ENCODE results near the gene CHPF.

CHPF gene

DNA sequence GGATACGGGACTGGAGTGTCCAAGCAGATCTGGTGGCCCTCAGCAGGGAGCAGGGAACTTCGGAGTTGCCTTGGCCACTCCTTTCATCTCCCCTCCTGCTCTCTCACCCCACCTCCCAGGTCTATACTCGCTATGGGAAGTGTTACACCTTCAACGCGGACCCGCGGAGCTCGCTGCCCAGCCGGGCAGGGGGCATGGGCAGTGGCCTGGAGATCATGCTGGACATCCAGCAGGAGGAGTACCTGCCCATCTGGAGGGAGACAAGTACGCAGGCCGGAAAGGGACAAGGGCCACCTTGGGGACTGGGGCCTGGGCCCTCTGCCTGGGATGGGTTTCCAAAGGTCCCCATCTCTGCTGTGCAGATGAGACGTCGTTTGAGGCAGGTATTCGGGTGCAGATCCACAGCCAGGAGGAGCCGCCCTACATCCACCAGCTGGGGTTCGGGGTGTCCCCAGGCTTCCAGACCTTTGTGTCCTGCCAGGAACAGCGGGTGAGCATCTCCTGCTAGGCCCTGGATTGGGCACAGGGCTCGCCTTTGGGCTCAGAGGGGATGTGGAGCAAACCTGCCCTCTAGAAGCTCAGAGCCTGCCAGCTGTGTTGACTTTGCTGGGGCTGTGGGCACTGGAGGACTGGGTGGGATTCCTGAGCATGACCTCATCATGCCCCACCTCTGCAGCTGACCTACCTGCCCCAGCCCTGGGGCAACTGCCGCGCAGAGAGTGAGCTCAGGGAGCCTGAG is 11.8 kb downstream of the CHPF start:
- no peak for DNase-seq (ENCODE audit: low read depth)

DNA sequence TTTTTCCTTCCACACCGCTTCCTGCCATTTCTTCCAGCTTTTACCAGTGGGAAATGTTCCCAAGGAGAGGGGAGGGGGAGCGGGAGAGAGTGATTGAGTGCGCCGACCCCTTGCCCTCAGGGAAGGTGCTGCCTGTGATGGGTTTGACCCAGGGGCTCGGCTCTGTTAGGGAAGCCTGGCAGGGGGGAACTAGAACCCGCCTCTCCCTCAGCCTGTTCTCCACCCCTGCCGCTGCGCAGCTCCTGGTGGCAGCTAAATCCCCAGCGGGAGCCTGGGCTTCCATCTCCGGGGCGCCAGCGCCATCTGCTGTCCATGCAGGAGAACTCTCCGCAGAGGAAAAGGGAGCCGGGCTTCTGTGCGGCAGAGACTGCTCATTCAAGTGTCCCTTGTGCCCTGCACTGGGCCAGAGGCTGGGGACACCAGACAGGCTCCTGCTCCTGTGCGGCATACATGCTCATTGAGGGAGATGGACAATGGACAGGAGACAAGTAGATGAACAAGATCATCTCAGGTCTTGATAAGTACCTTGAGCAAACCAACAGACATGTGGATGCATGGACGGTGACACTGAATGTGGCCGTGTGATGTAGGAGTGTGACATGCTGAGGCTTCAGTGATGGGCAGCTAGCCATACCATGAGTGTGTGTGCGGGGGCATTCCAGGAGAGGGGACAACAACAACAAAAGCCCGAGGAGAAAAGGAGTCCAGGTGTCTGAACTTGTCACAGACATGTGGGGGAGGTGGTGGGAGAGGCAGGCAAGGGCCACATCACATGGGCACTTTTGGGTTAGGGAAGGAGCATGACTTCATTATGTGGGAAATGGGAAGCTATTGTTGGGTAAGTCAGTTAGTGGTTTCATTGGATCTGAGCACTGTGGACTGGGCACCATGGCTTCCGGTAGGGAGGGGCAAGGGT is 13.3 kb downstream of the CHPF start:
- DNase-seq (ENCODE audit: low read depth) = peak; percentile 68

- no peak for DNase-seq (ENCODE audit: low read depth)
Observed at GRCh38 chr2:219527472-219527871, 16.1 kb downstream of the CHPF start.

DNA sequence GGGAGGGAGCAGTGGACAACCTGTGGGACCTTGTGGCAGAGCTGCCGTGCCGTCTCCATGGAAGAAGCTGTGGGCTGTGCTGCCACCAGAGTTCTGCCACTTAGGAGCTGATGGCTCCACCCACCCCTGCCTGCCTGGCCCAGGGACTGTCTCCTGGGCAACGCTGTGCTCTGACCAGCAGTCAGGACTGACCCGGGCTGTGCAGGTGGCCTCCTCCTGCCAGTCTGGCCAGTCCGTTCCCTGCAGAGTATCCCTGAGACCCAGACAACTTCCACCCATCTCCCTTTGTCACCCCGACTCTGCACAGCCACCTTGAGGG is 16.6 kb downstream of the CHPF start:
- no peak for DNase-seq (ENCODE audit: low read depth)

- no peak for DNase-seq (ENCODE audit: low read depth)
Observed at GRCh38 chr2:219526320-219527075, 17.1 kb downstream of the CHPF start.

- peak; percentile 86 for DNase-seq (ENCODE audit: low read depth)
Observed at GRCh38 chr2:219525533-219526232, 17.9 kb downstream of the CHPF start.

GRCh38 chr2:219524817-219525216 is 18.8 kb downstream of the CHPF start:
- no peak for DNase-seq (ENCODE audit: low read depth)

DNA sequence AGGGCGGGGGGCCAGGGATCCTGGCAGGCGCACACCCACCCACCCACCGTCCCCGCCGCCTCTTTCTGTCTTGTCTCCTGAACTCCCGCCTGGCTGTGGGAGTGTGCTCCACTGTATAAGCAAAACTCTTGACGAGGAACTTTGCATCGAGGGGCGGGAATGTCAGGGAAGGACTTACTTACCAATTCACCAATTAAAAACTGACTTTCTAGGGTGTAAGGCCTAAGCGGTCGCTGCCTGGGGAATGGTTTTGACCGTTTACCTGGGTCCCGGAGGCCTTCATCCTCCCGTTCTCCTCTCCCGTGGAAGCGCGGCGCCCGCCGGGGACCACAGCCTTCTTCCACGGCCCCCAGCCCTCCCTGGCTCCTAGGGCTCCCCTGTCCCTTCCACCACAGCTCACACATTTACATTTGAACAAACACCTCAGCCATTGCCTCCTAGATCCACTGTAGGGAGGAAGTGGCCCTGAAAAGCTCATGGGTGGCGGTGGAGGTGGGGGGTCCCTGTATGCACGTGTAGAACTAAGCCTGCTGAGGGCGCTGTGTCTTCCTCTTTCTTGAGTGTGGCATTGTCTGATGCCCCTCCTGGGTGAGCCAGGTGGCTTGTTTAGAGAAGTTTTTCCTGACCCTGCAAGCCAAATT is 20.5 kb downstream of the CHPF start:
- peak; percentile 41 for DNase-seq (ENCODE audit: low read depth)

DNA sequence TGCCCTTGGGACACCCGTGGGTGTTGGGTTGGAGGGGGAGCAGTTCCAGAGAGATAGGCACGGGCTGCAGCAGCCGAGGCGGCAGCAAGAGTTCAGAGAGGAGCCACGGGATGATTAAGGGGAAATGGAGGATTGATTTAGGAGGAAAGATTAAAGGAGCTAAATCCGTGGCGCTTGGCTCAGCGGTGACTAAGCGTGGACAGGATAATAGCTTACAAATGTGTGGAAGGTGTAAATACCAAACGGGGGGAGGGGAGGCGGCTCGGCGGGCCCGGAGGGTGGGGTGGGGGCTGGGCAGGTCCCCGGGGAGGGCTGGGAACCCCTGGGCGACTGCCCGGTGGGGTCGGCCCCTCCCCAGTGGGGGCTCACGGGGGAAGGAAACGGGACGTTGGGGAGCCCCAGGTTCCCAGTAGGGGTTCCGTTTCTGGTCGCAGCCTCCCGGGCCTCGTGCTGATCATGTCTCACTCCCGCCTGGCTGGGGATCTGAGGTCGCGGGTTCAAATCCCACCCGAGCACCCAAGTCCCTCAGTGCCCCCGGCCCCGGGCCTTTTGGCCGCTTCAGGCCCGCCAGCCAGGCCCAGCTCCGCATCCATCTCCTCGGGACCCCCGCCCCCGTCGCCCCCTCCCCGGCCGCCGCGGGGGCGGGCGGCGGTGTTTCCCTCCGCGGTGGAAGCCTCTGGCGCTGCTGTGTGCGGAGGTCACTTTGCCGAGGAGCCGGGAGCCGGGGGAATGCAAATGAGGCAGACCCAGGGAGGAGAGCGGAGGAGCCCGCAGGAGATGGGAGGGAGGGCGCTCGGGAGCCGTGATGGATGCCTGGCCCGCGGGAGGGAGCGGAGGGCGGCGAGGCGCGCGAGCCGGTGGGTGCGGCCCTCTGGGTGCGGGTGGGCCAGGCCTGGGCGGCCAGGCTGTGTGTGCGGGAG is 21.2 kb downstream of the CHPF start:
- DNase-seq (ENCODE audit: low read depth) = peak; percentile 92

DNA sequence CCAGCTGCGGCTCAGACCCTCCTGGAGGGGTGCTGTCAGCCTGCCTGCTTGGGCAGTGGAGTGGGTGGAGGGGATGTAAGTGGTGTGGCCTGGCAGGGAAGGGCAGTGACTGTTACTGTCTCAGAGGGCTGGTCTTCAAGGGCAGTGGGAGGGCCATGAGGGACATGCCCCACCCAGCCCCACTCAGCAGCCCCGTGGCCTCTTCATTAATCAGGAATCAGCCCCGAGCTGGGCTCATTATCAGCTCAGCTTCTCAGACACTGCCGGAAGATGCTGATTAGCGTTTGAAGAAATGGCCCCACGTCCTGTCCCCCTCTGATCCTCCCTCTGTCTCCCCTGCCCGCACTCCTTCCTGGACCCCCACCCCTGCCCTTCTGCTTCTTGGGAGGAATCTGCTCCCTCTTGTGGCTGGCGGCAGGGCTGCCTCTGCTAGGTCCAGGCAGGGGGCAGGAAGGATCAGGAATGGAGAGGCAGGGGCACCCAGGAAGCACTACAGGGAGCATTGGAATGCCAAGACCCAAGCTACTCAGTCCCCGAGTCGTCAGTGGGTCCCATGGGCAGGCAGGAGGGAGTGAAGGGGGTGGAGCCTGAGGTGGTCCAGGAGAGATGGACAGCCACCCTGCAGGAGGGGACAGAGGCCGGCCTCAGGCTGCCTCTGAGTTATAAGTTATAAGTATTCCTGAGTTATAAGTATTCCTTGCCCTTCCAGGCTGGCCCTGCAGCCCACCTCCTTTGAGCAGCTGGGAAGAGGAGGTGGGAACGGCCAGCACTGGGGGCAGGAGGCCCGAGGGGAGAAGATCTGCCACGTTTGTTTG is 22.3 kb downstream of the CHPF start:
- DNase-seq (ENCODE audit: low read depth) = peak; percentile 51

GRCh38 chr2:219520079-219520478 is 23.5 kb downstream of the CHPF start:
- no peak for DNase-seq (ENCODE audit: low read depth)

GRCh38 chr2:219519526-219519916 is 24.1 kb downstream of the CHPF start:
- no peak for DNase-seq (ENCODE audit: low read depth)

DNA sequence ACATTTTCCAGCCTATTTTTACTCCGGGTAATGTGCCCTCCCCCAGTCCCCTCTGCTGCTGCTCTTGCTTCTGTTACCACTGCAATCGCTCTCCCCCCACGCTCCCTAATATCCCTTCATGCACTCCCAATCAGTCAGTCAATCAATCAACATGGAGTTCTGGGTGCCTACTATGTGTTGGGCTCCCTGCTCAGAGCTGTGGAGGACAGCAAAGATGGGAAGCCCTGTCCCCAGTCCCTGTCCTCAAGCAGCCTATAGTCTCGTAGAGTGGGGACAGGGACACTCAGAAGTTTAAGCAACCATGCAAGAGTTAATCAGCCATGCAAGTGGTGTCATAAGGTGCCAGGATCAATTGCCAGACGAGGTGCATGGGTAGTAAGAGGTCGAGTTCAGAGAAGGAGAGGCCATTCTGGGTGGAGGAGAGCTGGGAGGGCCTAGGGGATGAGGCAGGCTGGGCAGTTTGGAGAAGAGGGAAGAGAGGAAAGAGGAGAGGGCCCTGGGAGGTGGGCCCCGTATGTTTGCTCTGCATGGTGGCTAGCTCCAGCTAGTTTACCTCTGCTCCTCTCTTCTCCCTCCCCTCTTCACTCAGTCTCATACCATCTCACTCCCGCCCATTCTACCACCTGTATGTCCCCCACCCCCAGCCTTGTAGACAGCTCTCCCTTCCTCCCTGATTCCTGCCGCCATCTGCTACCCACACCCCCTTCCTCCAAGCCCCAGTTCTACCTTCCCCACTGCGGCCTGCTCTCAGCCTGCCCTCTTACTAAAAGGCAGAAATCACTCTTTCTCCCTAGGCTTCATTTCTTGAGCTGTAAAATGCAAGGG is 25.4 kb downstream of the CHPF start:
- no peak for DNase-seq (ENCODE audit: low read depth)

DNA sequence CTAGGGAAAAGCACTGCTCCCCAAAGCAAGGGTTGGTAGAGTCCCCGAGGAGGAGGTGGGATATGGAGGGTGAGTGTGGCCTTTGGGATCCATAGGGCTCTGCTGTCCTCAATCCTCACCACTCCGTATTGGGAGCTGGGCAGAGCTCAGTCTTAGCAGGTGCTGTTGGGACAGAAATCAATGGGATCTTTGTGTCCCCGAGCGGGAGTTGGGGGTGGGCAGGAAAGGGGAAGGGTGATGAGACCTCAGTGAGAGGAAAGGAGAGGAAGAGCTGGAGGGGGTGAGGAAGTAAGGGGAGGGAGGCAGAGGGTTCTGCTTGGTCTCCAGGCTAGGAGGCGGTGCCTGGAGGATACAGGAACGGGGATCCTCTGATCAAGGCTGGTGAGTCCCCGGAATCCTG is 26.7 kb downstream of the CHPF start:
- no peak for DNase-seq (ENCODE audit: low read depth)

DNA sequence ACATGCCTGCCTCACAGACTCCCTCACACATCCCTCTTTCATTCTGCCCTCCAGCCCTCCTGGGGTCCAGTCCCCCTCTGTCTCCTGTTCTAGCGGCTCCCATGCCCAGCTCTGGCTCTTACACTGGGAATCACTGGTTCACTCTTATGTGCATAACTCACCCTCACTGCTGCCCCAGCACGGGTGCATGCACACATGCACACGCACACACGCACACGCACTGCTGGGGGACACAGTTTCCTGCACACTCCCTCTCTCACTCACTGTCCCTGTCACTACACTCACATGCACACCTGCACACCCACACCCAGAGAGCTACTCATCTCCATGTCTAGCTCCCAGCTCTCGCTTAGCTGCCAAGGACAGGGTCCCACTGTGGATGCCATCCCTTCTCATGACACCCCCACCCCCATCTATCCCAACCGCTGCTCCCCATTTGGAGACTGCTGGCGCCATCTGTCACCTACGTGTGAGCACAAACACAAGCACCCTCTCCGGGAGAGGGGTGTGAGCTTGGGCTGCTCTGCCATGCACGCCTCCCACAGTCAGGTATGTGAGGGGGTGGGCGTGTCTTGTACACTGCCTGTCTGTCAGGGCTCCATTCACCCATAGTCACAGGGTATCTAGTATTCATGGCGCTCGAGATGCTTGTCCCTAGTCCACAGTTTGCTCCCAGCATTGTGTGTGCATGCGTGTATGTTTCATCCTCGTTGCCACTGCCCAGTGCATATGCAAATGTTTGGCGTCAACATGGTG is 27.6 kb downstream of the CHPF start:
- no peak for DNase-seq (ENCODE audit: low read depth)

GRCh38 chr2:219514836-219515235 is 28.8 kb downstream of the CHPF start:
- no peak for DNase-seq (ENCODE audit: low read depth)

DNA sequence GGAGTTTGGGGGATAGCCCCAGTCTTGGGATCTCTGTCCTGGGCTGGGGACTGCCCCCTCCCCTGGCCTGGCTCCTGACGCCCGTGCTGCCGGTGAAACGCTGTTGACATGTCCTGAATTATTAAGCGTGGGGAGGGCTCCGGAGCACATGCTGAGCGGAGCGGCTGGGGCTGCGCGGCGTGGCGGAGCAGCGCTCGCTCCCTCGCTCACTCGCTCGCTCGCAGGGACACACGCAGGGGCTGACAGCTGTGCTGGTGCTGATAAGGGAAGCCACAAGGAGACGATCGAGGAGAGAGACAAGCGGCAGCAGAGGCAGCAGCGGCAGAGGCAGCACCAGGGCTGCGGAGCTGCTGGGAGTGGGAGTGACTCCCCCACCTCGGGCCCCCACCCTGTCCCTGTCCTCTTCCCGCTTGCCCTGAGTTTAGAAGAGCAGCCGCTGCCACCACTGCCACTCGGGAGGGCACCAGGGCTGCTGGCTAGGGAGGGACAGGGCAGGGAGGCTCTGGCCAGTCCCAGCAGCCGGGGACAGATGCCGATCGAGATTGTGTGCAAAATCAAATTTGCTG is 29.3 kb downstream of the CHPF start, which contains the start of gene ASIC4:
Gene ASIC4 (plus strand): TSS at position 287 of the 566 bp plus-strand sequence. CDS start 243 bp downstream, at position 530.
- DNase-seq (ENCODE audit: low read depth) = no peak

Data from amniotic epithelial cell (primary cell).